ENCODE measurements around the gene SLC17A9.
"Not testable (repeated sequence)": the region's sequence is repeated elsewhere in the genome, so short reads cannot be mapped to it uniquely, and the experiment has no call there.

Gene SLC17A9

GRCh38 chr20:62920039-62920645 is 32.4 kb upstream of the SLC17A9 start:
- Histone ChIP-seq H3K27ac (ENCODE audit: insufficient read depth, low read depth, low read length, poor library complexity, severe bottlenecking) (no peak overlapping the region), H3K27me3 (ENCODE audit: control insufficient read depth, insufficient read depth, low read length, poor library complexity, severe bottlenecking) (no peaks in the 10 kb centered on the region), H3K36me3 (ENCODE audit: control insufficient read depth, insufficient read depth, low read length) (no peaks in the 10 kb centered on the region), H3K4me1 (ENCODE audit: control insufficient read depth, insufficient read depth, low read length) (peaks cover 46% of the 10 kb centered on the region), H3K4me3 (ENCODE audit: insufficient read depth, low read depth, low read length) (no peak overlapping the region), H3K9me3 (ENCODE audit: control insufficient read depth, low read length) (no peaks in the 10 kb centered on the region)
- WGBS, 2 experiments, result 76 to 78% methylated on average over 10 of the region's 10 CpGs

GRCh38 chr20:62921119-62921687 is 31.3 kb upstream of the SLC17A9 start:
- Histone ChIP-seq H3K4me1 (ENCODE audit: control insufficient read depth, insufficient read depth, low read length) (peaks cover 36% of the 10 kb centered on the region), H3K36me3 (ENCODE audit: control insufficient read depth, insufficient read depth, low read length) (no peaks in the 10 kb centered on the region), H3K27ac (ENCODE audit: insufficient read depth, low read depth, low read length, poor library complexity, severe bottlenecking) (no peak overlapping the region), H3K4me3 (ENCODE audit: insufficient read depth, low read depth, low read length) (no peak overlapping the region), H3K9me3 (ENCODE audit: control insufficient read depth, low read length) (no peaks in the 10 kb centered on the region), H3K27me3 (ENCODE audit: control insufficient read depth, insufficient read depth, low read length, poor library complexity, severe bottlenecking) (no peaks in the 10 kb centered on the region)
- 55 to 59% methylated on average over 8 of the region's 8 CpGs for whole genome bisulfite sequencing, 2 experiments

- Histone ChIP-seq H3K9me3 (ENCODE audit: control insufficient read depth, low read length) (no peaks in the 10 kb centered on the region), H3K27ac (ENCODE audit: insufficient read depth, low read depth, low read length, poor library complexity, severe bottlenecking) (no peak overlapping the region), H3K4me1 (ENCODE audit: control insufficient read depth, insufficient read depth, low read length) (peaks cover 32% of the 10 kb centered on the region), H3K27me3 (ENCODE audit: control insufficient read depth, insufficient read depth, low read length, poor library complexity, severe bottlenecking) (no peaks in the 10 kb centered on the region), H3K36me3 (ENCODE audit: control insufficient read depth, insufficient read depth, low read length) (no peaks in the 10 kb centered on the region), H3K4me3 (ENCODE audit: insufficient read depth, low read depth, low read length) (no peak overlapping the region)
- WGBS, 2 experiments, result 93 to 94% methylated on average over 14 of the region's 14 CpGs
Measured at GRCh38 chr20:62922451-62922921, 30.0 kb upstream of the SLC17A9 start.

GRCh38 chr20:62923059-62923668 is 29.3 kb upstream of the SLC17A9 start:
- not testable (repeated sequence) for H3K9me3 ChIP-seq (ENCODE audit: control insufficient read depth, low read length); H3K27me3 ChIP-seq (ENCODE audit: control insufficient read depth, insufficient read depth, low read length, poor library complexity, severe bottlenecking); H3K36me3 ChIP-seq (ENCODE audit: control insufficient read depth, insufficient read depth, low read length); H3K4me3 ChIP-seq (ENCODE audit: insufficient read depth, low read depth, low read length); H3K27ac ChIP-seq (ENCODE audit: insufficient read depth, low read depth, low read length, poor library complexity, severe bottlenecking)
- whole genome bisulfite sequencing, 2 experiments, result 90 to 91% methylated on average over 17 of the region's 17 CpGs
- H3K4me1 ChIP-seq (ENCODE audit: control insufficient read depth, insufficient read depth, low read length), result peaks cover 32% of the 10 kb centered on the region

GRCh38 chr20:62923669-62924441 is 28.7 kb upstream of the SLC17A9 start:
- Histone ChIP-seq H3K9me3 (ENCODE audit: control insufficient read depth, low read length) (no peaks in the 10 kb centered on the region), H3K36me3 (ENCODE audit: control insufficient read depth, insufficient read depth, low read length) (no peaks in the 10 kb centered on the region), H3K4me3 (ENCODE audit: insufficient read depth, low read depth, low read length) (no peak overlapping the region), H3K27me3 (ENCODE audit: control insufficient read depth, insufficient read depth, low read length, poor library complexity, severe bottlenecking) (no peaks in the 10 kb centered on the region), H3K4me1 (ENCODE audit: control insufficient read depth, insufficient read depth, low read length) (peaks cover 28% of the 10 kb centered on the region), H3K27ac (ENCODE audit: insufficient read depth, low read depth, low read length, poor library complexity, severe bottlenecking) (no peak overlapping the region)
- WGBS, 2 experiments, result 75 to 87% methylated on average over 5 of the region's 7 CpGs

- Histone ChIP-seq H3K36me3 (ENCODE audit: control insufficient read depth, insufficient read depth, low read length) (no peaks in the 10 kb centered on the region), H3K4me1 (ENCODE audit: control insufficient read depth, insufficient read depth, low read length) (peaks cover 27% of the 10 kb centered on the region), H3K4me3 (ENCODE audit: insufficient read depth, low read depth, low read length) (peak overlapping the region; percentile 91), H3K27ac (ENCODE audit: insufficient read depth, low read depth, low read length, poor library complexity, severe bottlenecking) (no peak overlapping the region), H3K27me3 (ENCODE audit: control insufficient read depth, insufficient read depth, low read length, poor library complexity, severe bottlenecking) (no peaks in the 10 kb centered on the region), H3K9me3 (ENCODE audit: control insufficient read depth, low read length) (no peaks in the 10 kb centered on the region)
- WGBS, 2 experiments, result 68% methylated on average over 12 of the region's 12 CpGs
Measured at GRCh38 chr20:62924442-62925075, 27.9 kb upstream of the SLC17A9 start.

- Histone ChIP-seq H3K27me3 (ENCODE audit: control insufficient read depth, insufficient read depth, low read length, poor library complexity, severe bottlenecking) (no peaks in the 10 kb centered on the region), H3K27ac (ENCODE audit: insufficient read depth, low read depth, low read length, poor library complexity, severe bottlenecking) (no peak overlapping the region), H3K4me3 (ENCODE audit: insufficient read depth, low read depth, low read length) (peak overlapping the region; percentile 91), H3K36me3 (ENCODE audit: control insufficient read depth, insufficient read depth, low read length) (no peaks in the 10 kb centered on the region), H3K4me1 (ENCODE audit: control insufficient read depth, insufficient read depth, low read length) (peaks cover 22% of the 10 kb centered on the region), H3K9me3 (ENCODE audit: control insufficient read depth, low read length) (no peaks in the 10 kb centered on the region)
- WGBS, 2 experiments, result 12 to 25% methylated on average over 4 of the region's 4 CpGs
Measured at GRCh38 chr20:62925076-62925419, 27.5 kb upstream of the SLC17A9 start.

GRCh38 chr20:62925420-62926228 is 26.9 kb upstream of the SLC17A9 start:
- Histone ChIP-seq H3K27ac (ENCODE audit: insufficient read depth, low read depth, low read length, poor library complexity, severe bottlenecking) (peak overlapping the region; percentile 28), H3K36me3 (ENCODE audit: control insufficient read depth, insufficient read depth, low read length) (no peaks in the 10 kb centered on the region), H3K9me3 (ENCODE audit: control insufficient read depth, low read length) (no peaks in the 10 kb centered on the region), H3K4me3 (ENCODE audit: insufficient read depth, low read depth, low read length) (peak overlapping the region; percentile 91), H3K4me1 (ENCODE audit: control insufficient read depth, insufficient read depth, low read length) (peaks cover 16% of the 10 kb centered on the region), H3K27me3 (ENCODE audit: control insufficient read depth, insufficient read depth, low read length, poor library complexity, severe bottlenecking) (no peaks in the 10 kb centered on the region)
- 1% methylated on average over 63 of the region's 63 CpGs for WGBS, 2 experiments

GRCh38 chr20:62926229-62927127 is 26.0 kb upstream of the SLC17A9 start, which contains the start of gene DIDO1:
Gene DIDO1 (minus strand): TSS chr20:62926505.
- no peaks in the 10 kb centered on the region for H3K36me3 ChIP-seq (ENCODE audit: control insufficient read depth, insufficient read depth, low read length)
- peak within 1 kb of the TSS; percentile 62 for H3K27ac ChIP-seq (ENCODE audit: insufficient read depth, low read depth, low read length, poor library complexity, severe bottlenecking)
- H3K4me3 ChIP-seq (ENCODE audit: insufficient read depth, low read depth, low read length), result peak within 1 kb of the TSS; percentile 91
- peaks cover 15% of the 10 kb centered on the region for H3K4me1 ChIP-seq (ENCODE audit: control insufficient read depth, insufficient read depth, low read length)
- H3K27me3 ChIP-seq (ENCODE audit: control insufficient read depth, insufficient read depth, low read length, poor library complexity, severe bottlenecking), result no peaks in the 10 kb centered on the region
- H3K9me3 ChIP-seq (ENCODE audit: control insufficient read depth, low read length), result no peaks in the 10 kb centered on the region
- 1 to 2% methylated on average over 92 of the region's 92 CpGs for WGBS, 2 experiments

Measured in ectodermal cell (in vitro differentiated cells).